OCI-LY7 (cell line): ENCODE results near the gene CPS1. TPM values are rescaled to one million over a fixed set of nuclear protein-coding genes. Genes with fewer than 3 reads are reported as not detected.

ENCODE experiments used
- BruUV-seq: library from RNA; stranded (reverse); fragments of 400-500 nt; replicated peaks from 2 replicates; lab custom pipeline; 2021; lab: Mats Ljungman, UMichigan
- CTCF ChIA-PET: fragments of 300-600 bp; sonication (Branson Sonifier 250); formaldehyde crosslinking; loops from one replicate; lab custom pipeline; 2022; ENCODE audit warnings: antibody characterized with exemption; ENCODE audit not compliant: unreplicated experiment; lab: Charles Lee
- POLR2A ChIA-PET: fragments of 300-600 bp; sonication (Branson Sonifier 250); formaldehyde crosslinking; loops from one replicate; lab custom pipeline; 2022; ENCODE audit warnings: antibody characterized with exemption; lab: Charles Lee
- DNase-seq: peaks from one replicate; pipeline ENCODE4 v3.0.0-alpha.2; 2015; ENCODE audit warnings: low spot score
- H2AFZ ChIP-seq: fragments of 200-600 bp; sonication (generic), shearing (Covaris generic); 2 replicates; pipeline ENCODE4 v1.6.1; 2014; ENCODE audit warnings: mild to moderate bottlenecking, antibody characterized with exemption, low read length, moderate library complexity
- H3K27ac ChIP-seq: fragments of 200-600 bp; sonication (generic); 2 replicates; pipeline ENCODE4 v1.5.1; 2014; ENCODE audit warnings: mixed run types, low read depth, mild to moderate bottlenecking, moderate library complexity, low read length, inconsistent platforms; ENCODE audit not compliant: poor library complexity, severe bottlenecking
- H3K36me3 ChIP-seq: fragments of 200-600 bp; sonication (generic); 2 replicates; pipeline ENCODE4 v1.6.1; 2014; ENCODE audit warnings: mild to moderate bottlenecking, antibody characterized with exemption, low read length, moderate library complexity, mixed read lengths; ENCODE audit not compliant: insufficient read depth
- H3K4me1 ChIP-seq: fragments of 200-600 bp; sonication (generic); 2 replicates; pipeline ENCODE4 v1.5.1; 2014; ENCODE audit warnings: mild to moderate bottlenecking, low read length; ENCODE audit not compliant: insufficient read depth, poor library complexity, severe bottlenecking
- H3K4me2 ChIP-seq: fragments of 200-600 bp; sonication (generic); 2 replicates; pipeline ENCODE4 v1.6.1; 2014; ENCODE audit warnings: mild to moderate bottlenecking, low read length
- H3K4me3 ChIP-seq: fragments of 200-600 bp; sonication (generic); 2 replicates; pipeline ENCODE4 v1.5.1; 2014; ENCODE audit warnings: mild to moderate bottlenecking, low read depth, low read length; ENCODE audit not compliant: poor library complexity, severe bottlenecking
- H3K79me2 ChIP-seq: fragments of 200-600 bp; sonication (generic); 2 replicates; pipeline ENCODE4 v1.6.1; 2016; ENCODE audit warnings: low read depth, mild to moderate bottlenecking, low read length, moderate library complexity, mixed read lengths; ENCODE audit not compliant: insufficient read depth
- H3K9me2 ChIP-seq: fragments of 200-600 bp; sonication (generic); 2 replicates; pipeline ENCODE4 v1.6.1; 2016; ENCODE audit warnings: mild to moderate bottlenecking, low read length, mixed read lengths; ENCODE audit not compliant: insufficient read depth
- H3K9me3 ChIP-seq: fragments of 200-600 bp; sonication (generic); 2 replicates; pipeline ENCODE4 v1.6.1; 2014; ENCODE audit warnings: mild to moderate bottlenecking, mixed run types, low read length, mixed read lengths
- H4K20me1 ChIP-seq: fragments of 200-600 bp; sonication (generic); 2 replicates; pipeline ENCODE4 v1.6.1; 2014; ENCODE audit warnings: mild to moderate bottlenecking, antibody characterized with exemption, low read length, moderate library complexity, mixed read lengths; ENCODE audit not compliant: insufficient read depth
- CTCF ChIP-seq: fragments of 200-600 bp; sonication (generic); conservative IDR thresholded peaks from 2 replicates; pipeline ENCODE4 v1.5.1; 2014; ENCODE audit warnings: mild to moderate bottlenecking, antibody characterized with exemption, low read length, moderate library complexity, mixed read lengths
- EZH2phosphoT487 ChIP-seq: fragments of 200-600 bp; sonication (generic); IDR thresholded peaks from 2 replicates; pipeline ENCODE4 v1.6.1; 2018; ENCODE audit warnings: low read depth, borderline replicate concordance, mild to moderate bottlenecking, mixed run types, antibody characterized with exemption, low read length, moderate library complexity, mixed read lengths
- intact Hi-C: fragments of 100-400 bp; cut with micrococcal nuclease; formaldehyde crosslinking; loops from one replicate; pipeline ENCODE4 v1.10.0; 2022; ENCODE audit not compliant: unreplicated experiment
- total RNA-seq, 2 experiments: library from RNA; depleted of rRNA in 1 of 2; stranded (reverse); fragments of >200 nt in 1 of 2; shearing (Covaris generic) in 1 of 2; gene quantifications; 2 replicates each; pipeline ENCODE4 v1.2.3, GENCODE V29; 2014 to 2022

Gene CPS1
- total RNA-seq, 2 experiments from 2014 or later, result 0.06 to 0.27 TPM

DNA sequence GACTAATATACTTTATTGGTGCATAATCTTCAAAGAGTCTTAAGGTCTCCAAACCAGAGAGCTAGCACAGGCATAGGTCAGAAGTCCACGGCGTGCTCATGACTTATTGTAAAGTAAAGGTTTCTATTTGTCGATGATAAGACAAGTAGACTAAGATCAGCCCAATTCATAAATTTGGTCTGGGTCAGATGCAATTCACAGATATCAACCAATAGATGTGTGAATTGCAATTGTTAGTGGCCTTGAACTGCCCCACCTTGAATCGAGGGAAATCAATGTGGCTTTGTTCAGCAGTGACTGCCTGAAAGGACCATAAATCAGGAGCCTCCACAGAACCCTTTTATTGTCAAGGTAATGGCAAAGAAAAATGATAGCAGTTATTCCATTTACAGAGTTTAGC is 39.1 kb upstream of the CPS1 start:
- DNase-seq, result no peak
- ChIA-PET POLR2A (no interaction called here), CTCF (no interaction called here)
- intact Hi-C loops, result no loop called here
- BruUV-seq, result no TSS peak
- H4K20me1 ChIP-seq, result no peaks in the 10 kb centered on the region
- no peaks in the 10 kb centered on the region for H3K79me2 ChIP-seq
- H3K9me2 ChIP-seq, result no peaks in the 10 kb centered on the region
- no peak overlapping the region for H3K4me2 ChIP-seq
- no peaks in the 10 kb centered on the region for H3K9me3 ChIP-seq
- H3K36me3 ChIP-seq, result no peaks in the 10 kb centered on the region
- no peak overlapping the region for H3K4me3 ChIP-seq
- TF ChIP-seq CTCF (no peak), EZH2phosphoT487 (no peak)
- no peak overlapping the region for H2AFZ ChIP-seq
- H3K27ac ChIP-seq, result no peak overlapping the region
- H3K4me1 ChIP-seq, result no peaks in the 10 kb centered on the region

DNA sequence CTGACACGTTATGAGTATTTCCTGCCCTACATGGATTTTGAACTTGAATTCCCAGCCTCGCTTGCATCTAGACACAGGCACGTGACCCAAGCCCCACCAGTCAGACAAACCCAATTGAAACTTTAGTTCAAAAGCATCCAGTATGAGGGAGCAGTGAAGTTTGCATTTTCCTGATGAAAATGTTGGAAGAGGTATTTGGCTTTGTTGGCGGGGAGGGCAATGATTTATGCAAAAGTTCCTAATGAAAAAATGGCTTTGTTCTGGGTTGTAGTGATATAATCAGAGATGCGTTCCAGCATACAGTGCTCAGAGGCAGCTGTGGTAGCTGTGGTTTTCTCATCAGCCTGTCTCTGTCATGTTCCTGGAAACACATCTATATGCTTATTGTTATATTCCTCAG is 36.8 kb upstream of the CPS1 start:
- no peaks in the 10 kb centered on the region for H3K4me1 ChIP-seq
- H3K79me2 ChIP-seq, result no peaks in the 10 kb centered on the region
- CTCF ChIA-PET, result no interaction called here
- no TSS peak for BruUV-seq
- no peak for DNase-seq
- POLR2A ChIA-PET, result no interaction called here
- no peak overlapping the region for H3K4me2 ChIP-seq
- no peak overlapping the region for H2AFZ ChIP-seq
- intact Hi-C loops, result no loop called here
- no peak overlapping the region for H3K27ac ChIP-seq
- H3K9me3 ChIP-seq, result no peaks in the 10 kb centered on the region
- H4K20me1 ChIP-seq, result no peaks in the 10 kb centered on the region
- no peak for TF ChIP-seq EZH2phosphoT487
- no peak for TF ChIP-seq CTCF
- H3K9me2 ChIP-seq, result no peaks in the 10 kb centered on the region
- no peaks in the 10 kb centered on the region for H3K36me3 ChIP-seq
- H3K4me3 ChIP-seq, result no peak overlapping the region

DNA sequence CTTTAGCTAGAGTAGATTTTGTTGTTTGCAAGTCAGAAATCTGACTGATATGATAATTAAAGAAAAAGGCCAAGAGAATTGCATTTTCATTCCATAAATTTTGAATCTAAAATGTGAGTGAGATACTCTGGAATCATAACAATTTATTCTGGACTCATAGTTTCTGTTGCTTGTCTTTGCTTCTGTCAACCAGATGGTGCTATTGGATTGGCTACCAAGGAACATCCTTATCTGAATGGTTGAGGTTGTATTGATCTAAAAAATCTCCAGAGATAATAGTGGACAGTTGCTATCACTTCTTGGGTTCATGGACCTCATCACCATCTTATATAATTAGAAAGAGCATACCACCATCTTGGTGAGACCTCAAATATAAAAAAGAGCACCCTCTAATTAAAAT is 34.0 kb upstream of the CPS1 start:
- no peaks in the 10 kb centered on the region for H3K36me3 ChIP-seq
- H3K9me3 ChIP-seq, result no peaks in the 10 kb centered on the region
- no peak for DNase-seq
- TF ChIP-seq CTCF (no peak), EZH2phosphoT487 (no peak)
- no peak overlapping the region for H3K4me3 ChIP-seq
- POLR2A ChIA-PET, result no interaction called here
- no peaks in the 10 kb centered on the region for H4K20me1 ChIP-seq
- H3K79me2 ChIP-seq, result no peaks in the 10 kb centered on the region
- intact Hi-C loops, result no loop called here
- no peaks in the 10 kb centered on the region for H3K4me1 ChIP-seq
- no peak overlapping the region for H2AFZ ChIP-seq
- no peaks in the 10 kb centered on the region for H3K9me2 ChIP-seq
- CTCF ChIA-PET, result no interaction called here
- no TSS peak for BruUV-seq
- no peak overlapping the region for H3K4me2 ChIP-seq
- no peak overlapping the region for H3K27ac ChIP-seq
